Large intestine (tissue), 3 donors: ENCODE measurements around the gene FOXM1. TPM values are rescaled to one million over a fixed set of nuclear protein-coding genes. Genes with fewer than 3 reads are reported as not detected.
A peak's percentile ranks its signal among the peaks of the same experiment; 100 is the strongest.

Experiments
- DNase-seq, 2 donors: peaks; one replicate each; pipeline versions ENCODE4 v3.0.0 to v3.0.0-alpha.2; 2013
- H3K27ac ChIP-seq: one replicate; pipeline ENCODE4 v1.5.1; 2013; ENCODE audit warnings: low read length
- H3K27me3 ChIP-seq: 2 replicates; pipeline ENCODE4 v1.6.1; 2013; ENCODE audit warnings: low read length; ENCODE audit not compliant: control insufficient read depth, insufficient read depth
- H3K36me3 ChIP-seq: 2 replicates; pipeline ENCODE4 v1.6.1; 2013; ENCODE audit warnings: low read length; ENCODE audit not compliant: control insufficient read depth, insufficient read depth
- H3K4me1 ChIP-seq: one replicate; pipeline ENCODE4 v1.6.1; 2013; ENCODE audit warnings: low read length; ENCODE audit not compliant: control insufficient read depth, insufficient read depth
- H3K4me3 ChIP-seq: one replicate; pipeline ENCODE4 v1.5.1; 2013; ENCODE audit warnings: low read length
- H3K9me3 ChIP-seq: one replicate; pipeline ENCODE4 v1.6.1; 2013; ENCODE audit warnings: mild to moderate bottlenecking, low read depth, low read length, moderate library complexity; ENCODE audit not compliant: control insufficient read depth
- WGBS: methylation state at CpG from one replicate; pipeline ENCODE4 v1.1.5; 2013; ENCODE audit warnings: low lambda C conversion rate; ENCODE audit not compliant: insufficient coverage; 5-methylcytosine and 5-hydroxymethylcytosine counted together
- polyA plus RNA-seq: library from polyadenylated mRNA; unstranded; fragments of 120-200 nt; gene quantifications from one replicate; pipeline ENCODE4 v1.2.1, GENCODE V29; 2013

Gene FOXM1
- polyA plus RNA-seq, 1 donor, result 18.2 TPM

DNA sequence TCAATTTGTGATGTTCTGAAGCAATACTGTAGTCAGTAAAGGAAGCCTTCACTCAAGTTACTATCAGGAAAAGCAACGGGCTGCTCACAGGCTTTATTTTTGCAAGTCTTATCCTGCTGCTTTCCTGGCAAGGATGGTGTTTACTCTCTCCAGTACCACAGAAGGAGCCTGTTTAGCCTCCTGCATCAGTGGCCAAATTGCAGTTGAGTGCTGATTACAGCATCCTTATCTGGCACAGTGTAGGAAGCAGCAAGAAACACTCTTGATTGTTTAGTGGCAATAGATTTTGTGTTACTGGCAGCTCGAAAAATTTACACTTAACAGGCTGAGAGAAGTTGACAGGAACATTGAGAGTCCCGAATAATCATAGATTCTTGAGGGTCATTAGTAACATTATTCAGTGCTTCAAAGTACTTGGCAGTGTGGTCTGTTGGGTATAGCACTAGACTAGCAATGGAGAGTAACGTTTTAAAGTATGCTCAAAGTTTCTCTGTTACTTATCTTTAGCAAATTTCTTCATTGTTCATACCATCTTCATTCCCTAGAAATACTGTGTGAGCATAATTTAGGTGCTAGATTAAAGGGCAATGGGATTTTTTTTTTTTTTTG lies 25.4 kb upstream of the FOXM1 start:
- Histone ChIP-seq H3K27me3 (no peaks in the 10 kb centered on the region), H3K27ac (no peak overlapping the region), H3K4me3 (no peak overlapping the region), H3K4me1 (no peaks in the 10 kb centered on the region), H3K9me3 (no peaks in the 10 kb centered on the region), H3K36me3 (no peaks in the 10 kb centered on the region)
- DNase-seq, result no peak
- no CpG with 5 or more reads among the region's 4 CpGs for WGBS

DNA sequence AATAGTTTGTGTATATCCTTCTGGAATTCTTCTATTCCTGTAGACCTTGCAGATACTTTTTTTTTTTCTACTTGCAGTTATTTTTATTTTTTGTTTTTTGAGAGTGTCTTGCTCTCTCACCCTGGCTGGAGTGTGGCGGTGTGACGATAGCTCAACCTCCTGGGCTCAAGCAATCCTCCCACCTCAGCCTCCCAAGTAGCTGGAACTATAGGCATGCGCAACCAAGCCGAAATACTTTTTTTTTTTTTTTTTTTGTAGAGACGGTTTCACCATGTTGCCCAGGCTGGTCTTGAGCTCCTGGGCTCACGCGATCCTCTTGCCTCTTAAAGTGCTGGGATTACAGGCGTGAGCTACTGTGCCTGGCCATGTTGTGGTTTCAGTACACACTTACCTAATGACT lies 23.7 kb upstream of the FOXM1 start:
- no CpG with 5 or more reads among the region's 8 CpGs for WGBS
- Histone ChIP-seq H3K9me3 (no peaks in the 10 kb centered on the region), H3K4me1 (no peaks in the 10 kb centered on the region), H3K27ac (no peak overlapping the region), H3K4me3 (no peak overlapping the region), H3K27me3 (no peaks in the 10 kb centered on the region), H3K36me3 (no peaks in the 10 kb centered on the region)
- DNase-seq, result no peak

DNA sequence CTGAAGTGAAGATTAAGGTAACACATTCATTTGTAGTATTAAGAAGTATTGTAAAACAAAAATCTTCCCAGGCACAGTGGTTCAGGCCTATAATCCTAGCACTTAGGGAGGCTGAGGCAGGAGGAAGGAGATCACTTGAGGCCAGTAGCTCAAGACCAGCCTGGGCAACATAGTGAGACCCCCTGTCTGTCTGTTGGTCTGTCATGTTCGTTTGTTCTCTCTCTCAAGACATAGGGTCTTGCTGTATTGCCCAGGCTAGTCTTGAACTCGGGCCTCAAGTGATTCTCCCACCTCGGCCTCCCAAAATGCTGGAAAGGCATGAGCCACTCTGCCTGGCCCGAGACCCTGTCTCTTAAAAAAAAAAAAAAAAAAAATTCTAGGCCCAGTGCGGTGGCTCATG lies 20.4 kb upstream of the FOXM1 start:
- H3K27me3 ChIP-seq, result no peaks in the 10 kb centered on the region
- no peak overlapping the region for H3K27ac ChIP-seq
- no CpG with 5 or more reads among the region's 5 CpGs for WGBS
- no peak for DNase-seq
- no peak overlapping the region for H3K4me3 ChIP-seq
- H3K36me3 ChIP-seq, result no peaks in the 10 kb centered on the region
- no peaks in the 10 kb centered on the region for H3K4me1 ChIP-seq
- H3K9me3 ChIP-seq, result no peaks in the 10 kb centered on the region

DNA sequence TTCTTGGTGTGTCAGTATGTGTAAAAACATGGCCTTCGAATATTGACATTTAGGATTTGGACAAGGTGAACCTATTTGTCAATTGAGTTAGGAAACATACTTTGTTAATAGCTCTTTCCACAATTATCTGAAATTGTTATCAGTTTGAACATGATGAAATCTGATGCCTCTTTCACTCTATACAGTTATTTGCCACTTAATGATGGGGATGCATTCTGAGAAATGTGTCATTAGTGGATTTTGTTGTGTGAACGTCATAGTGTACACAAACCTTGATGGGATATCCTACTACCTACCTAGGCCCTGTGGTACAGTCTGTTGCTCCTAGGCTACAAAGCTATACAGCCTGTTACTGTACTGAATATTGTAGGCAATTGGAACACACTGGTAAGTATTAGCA lies 18.5 kb upstream of the FOXM1 start:
- no peak overlapping the region for H3K4me3 ChIP-seq
- DNase-seq, result no peak
- no peaks in the 10 kb centered on the region for H3K9me3 ChIP-seq
- no peaks in the 10 kb centered on the region for H3K4me1 ChIP-seq
- no peaks in the 10 kb centered on the region for H3K36me3 ChIP-seq
- no CpG with 5 or more reads among the region's 2 CpGs for WGBS
- H3K27me3 ChIP-seq, result no peaks in the 10 kb centered on the region
- no peak overlapping the region for H3K27ac ChIP-seq

DNA sequence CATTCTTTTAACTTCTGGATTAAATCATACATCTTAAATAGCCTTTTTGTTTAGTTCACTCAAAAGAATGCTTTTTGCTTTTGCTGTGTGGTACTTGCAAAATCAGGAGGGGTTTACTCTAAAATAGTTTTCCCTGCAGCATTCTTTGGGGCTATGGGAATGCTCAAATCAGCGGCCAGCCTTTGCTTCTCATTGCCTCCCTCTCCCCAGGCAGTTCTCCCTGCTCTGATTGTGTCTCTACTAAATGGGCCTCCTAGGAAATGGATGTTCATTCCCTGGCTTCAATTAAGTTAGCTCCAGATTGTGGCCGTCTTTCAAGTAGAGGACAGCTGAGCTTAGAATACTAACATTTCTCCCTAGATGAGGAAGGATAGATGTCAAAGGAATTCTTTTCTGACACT lies 18.1 kb upstream of the FOXM1 start:
- Histone ChIP-seq H3K4me3 (no peak overlapping the region), H3K9me3 (no peaks in the 10 kb centered on the region), H3K4me1 (no peaks in the 10 kb centered on the region), H3K27me3 (no peaks in the 10 kb centered on the region), H3K36me3 (no peaks in the 10 kb centered on the region), H3K27ac (no peak overlapping the region)
- WGBS, result no CpG with 5 or more reads among the region's 2 CpGs
- DNase-seq, result no peak

DNA sequence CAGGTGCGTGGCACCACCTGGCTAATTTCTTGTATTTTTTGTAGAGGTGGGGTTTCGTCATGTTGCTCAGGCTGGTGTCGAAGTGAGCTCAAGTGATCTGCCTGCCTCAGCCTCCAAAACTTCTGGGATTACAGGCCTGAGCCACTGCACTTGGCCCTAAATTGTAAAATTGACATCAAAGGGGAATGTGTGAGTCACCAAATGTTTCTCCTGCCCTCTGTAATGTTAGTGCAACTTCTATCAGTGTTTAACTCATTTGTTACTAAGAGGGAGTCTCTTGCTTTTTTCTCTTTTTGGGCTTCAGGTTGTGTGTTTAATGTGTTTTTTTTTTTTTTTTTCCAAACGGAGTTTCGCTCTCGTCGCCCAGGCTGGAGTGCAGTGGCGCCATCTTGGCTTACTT lies 16.0 kb upstream of the FOXM1 start:
- no peaks in the 10 kb centered on the region for H3K9me3 ChIP-seq
- no peaks in the 10 kb centered on the region for H3K27me3 ChIP-seq
- H3K36me3 ChIP-seq, result peaks cover 7% of the 10 kb centered on the region
- no CpG with 5 or more reads among the region's 8 CpGs for WGBS
- no peak for DNase-seq
- H3K4me3 ChIP-seq, result no peak overlapping the region
- no peaks in the 10 kb centered on the region for H3K4me1 ChIP-seq
- no peak overlapping the region for H3K27ac ChIP-seq

DNA sequence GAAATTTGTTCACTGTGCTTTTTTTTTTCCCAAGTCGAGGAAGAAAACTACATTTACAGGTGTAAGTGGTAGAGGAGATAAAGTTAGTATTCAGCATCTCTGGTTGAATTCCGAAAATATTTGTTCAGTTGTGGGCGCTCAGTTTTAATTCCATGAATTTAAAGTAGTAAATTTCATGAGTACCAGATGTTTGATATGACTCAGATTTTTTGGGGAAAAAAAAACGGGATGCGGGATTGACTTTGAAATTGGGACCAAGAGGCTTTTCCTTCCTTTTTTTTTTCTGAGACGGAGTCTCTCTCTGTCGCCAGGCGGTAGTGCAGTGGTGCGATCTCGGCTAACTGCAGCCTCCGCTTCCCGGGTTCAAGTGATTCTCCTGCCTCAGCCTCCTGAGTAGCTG lies 15.3 kb upstream of the FOXM1 start:
- H3K9me3 ChIP-seq, result no peaks in the 10 kb centered on the region
- DNase-seq, result no peak
- no peaks in the 10 kb centered on the region for H3K27me3 ChIP-seq
- 74% methylated on average over 3 of the region's 12 CpGs for WGBS
- H3K4me1 ChIP-seq, result no peaks in the 10 kb centered on the region
- no peak overlapping the region for H3K4me3 ChIP-seq
- H3K27ac ChIP-seq, result no peak overlapping the region
- peaks cover 13% of the 10 kb centered on the region for H3K36me3 ChIP-seq

DNA sequence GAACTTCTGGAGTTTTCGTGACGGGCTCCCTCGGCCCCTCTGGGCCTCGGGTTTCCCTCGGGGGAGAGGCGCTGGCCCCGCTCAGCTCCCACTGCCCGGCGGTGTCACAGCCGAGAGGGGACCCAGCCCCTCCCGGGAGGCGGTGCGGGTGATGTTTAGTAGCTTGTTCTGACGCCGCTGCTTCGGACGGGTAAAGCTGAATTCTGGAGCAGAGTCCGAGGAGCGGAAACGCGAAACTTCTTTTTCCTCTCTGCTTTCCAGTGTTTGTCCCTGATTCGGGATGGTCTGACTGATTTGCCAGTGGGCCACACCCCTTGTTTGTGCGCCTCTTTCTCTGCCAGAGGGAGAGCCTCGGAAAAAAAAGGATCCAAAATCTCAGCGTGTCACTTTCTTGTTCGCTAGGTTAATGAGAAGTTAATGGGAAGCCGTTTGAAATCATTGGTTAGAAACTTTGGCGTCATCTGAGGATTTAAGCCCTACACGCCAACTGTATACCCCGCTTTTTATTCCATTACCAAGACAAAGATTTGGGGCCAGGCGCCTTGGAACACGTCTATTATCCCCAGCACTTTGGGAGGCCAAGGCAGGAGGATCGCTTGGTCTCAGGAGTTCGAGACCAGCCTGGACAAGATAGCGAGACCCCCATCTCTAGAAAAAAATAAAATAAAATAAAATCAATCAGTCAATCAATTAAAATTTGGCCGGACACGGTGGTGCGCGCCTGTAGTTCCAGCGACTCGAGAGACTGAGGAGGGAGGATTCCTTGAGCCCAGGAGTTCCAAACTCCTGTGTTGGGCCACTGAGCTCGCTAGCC lies 14.5 kb upstream of the FOXM1 start:
- H3K4me3 ChIP-seq, result peak overlapping the region; percentile 80
- H3K9me3 ChIP-seq, result no peaks in the 10 kb centered on the region
- peak overlapping the region; percentile 72 for H3K27ac ChIP-seq
- peak; percentile 29 to 72 for DNase-seq
- peaks cover 15% of the 10 kb centered on the region for H3K36me3 ChIP-seq
- WGBS, result 93% methylated on average over 5 of the region's 42 CpGs
- no peaks in the 10 kb centered on the region for H3K27me3 ChIP-seq
- H3K4me1 ChIP-seq, result no peaks in the 10 kb centered on the region

DNA sequence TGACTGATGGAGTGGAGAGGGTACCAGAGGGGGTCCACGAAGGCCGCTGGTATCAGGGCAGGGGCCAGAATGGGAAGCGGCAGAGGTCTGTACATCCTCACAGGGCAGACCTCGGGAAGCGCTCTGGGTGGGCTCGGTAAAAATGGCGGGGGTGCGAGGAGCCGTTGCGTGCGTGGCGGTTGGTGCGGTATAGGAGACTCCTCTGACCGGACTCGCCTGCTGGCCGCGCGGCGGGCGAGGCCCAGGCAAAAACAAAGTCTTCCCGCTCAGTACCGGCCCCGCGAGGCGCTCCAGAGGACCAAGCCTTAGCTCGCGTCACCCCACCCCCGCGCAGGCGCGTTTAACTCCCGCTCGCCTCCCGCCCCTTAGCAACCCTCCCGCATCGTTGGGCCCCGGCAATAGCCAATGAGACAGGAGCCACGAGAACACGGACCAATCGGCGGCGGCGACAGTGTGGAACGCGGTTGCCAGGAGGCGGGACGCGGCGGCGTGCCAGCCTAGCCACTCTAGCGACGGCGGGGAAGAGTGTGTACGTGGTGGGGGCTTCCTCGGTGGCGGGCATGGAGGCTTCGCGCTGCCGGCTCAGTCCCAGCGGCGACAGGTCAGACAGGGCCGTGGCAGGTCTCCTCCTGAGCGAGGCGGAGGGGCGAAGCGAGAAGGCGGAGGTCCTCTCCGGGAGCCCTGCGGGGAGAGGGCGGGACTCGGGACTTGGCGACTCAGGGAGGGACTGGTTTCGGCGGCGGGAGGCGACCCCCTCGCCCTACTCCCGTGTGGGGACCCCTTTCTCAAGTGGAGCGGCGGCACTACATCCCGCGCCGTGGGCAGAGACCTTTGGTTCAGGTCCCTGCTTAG lies 13.6 kb upstream of the FOXM1 start, which contains the start of gene TULP3:
TSS of gene TULP3 (plus strand) at position 504 of the 852 bp plus-strand sequence. CDS start at position 561, 57 bp downstream.
- no peaks in the 10 kb centered on the region for H3K4me1 ChIP-seq
- H3K4me3 ChIP-seq, result peak within 1 kb of the TSS; percentile 80
- no peaks in the 10 kb centered on the region for H3K27me3 ChIP-seq
- H3K27ac ChIP-seq, result peak within 1 kb of the TSS; percentile 72
- DNase-seq, result peak; percentile 97
- H3K36me3 ChIP-seq, result peaks cover 20% of the 10 kb centered on the region
- no peaks in the 10 kb centered on the region for H3K9me3 ChIP-seq
- no CpG with 5 or more reads among the region's 83 CpGs for whole genome bisulfite sequencing

DNA sequence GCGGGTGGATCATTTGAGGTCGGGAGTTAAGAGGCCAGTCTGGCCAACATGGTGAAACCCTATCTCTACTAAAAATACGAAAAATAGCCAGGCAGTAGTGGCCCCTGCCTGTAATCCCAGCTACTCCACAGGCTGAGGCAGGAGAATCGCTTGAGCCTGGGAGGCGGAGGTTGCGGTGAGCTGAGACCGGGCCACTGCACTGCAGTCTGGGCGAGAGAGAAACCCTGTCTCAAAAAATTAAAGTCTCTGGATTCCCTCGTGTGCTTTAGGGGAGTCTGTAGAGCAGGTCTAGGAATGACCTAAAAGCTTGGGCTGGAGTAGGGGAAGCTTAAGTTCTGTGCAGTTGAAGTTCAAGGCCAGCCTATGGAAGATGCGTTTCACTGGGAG lies 13.0 kb upstream of the FOXM1 start:
- Histone ChIP-seq H3K9me3 (no peaks in the 10 kb centered on the region), H3K4me1 (no peaks in the 10 kb centered on the region), H3K36me3 (peaks cover 23% of the 10 kb centered on the region), H3K4me3 (peak overlapping the region; percentile 80), H3K27ac (peak overlapping the region; percentile 55), H3K27me3 (no peaks in the 10 kb centered on the region)
- WGBS, result no CpG with 5 or more reads among the region's 10 CpGs
- no peak for DNase-seq
